Natural killer cell (primary cell): ENCODE measurements around the gene CLDN5. TPM values are rescaled to one million over a fixed set of nuclear protein-coding genes. Genes with fewer than 3 reads are reported as not detected.

Experiments used
- ATAC-seq, 3 donors: fragments of 150-1000 bp in 2 of 3; fragments of 200-7000 bp in 1 of 3; cut with Tn5 transposase; 1 replicate in 1 of 3; 2 replicates in 2 of 3; pipeline ENCODE4 v1.10.0; 2021; ENCODE audit warnings: mild to moderate bottlenecking in 2 of 3, moderate library complexity in 2 of 3
- DNase-seq, 2 donors: peaks; one replicate each; pipeline versions ENCODE4 v3.0.0 to v3.0.0-alpha.2; 2013 to 2021; ENCODE audit warnings: mixed read lengths in 1 of 2
- H3K27ac ChIP-seq: one replicate; pipeline ENCODE4 v1.5.1; 2013; ENCODE audit warnings: mild to moderate bottlenecking, low read length
- H3K27me3 ChIP-seq: one replicate; pipeline ENCODE4 v1.6.1; 2013; ENCODE audit warnings: low read length; ENCODE audit not compliant: control insufficient read depth, insufficient read depth
- H3K36me3 ChIP-seq: one replicate; pipeline ENCODE4 v1.6.1; 2013; ENCODE audit warnings: low read length; ENCODE audit not compliant: control insufficient read depth, insufficient read depth
- H3K4me1 ChIP-seq: one replicate; pipeline ENCODE4 v1.6.1; 2013; ENCODE audit warnings: low read length; ENCODE audit not compliant: control insufficient read depth, insufficient read depth
- H3K4me3 ChIP-seq: one replicate; pipeline ENCODE4 v1.5.1; 2013; ENCODE audit warnings: low read length
- H3K9me3 ChIP-seq: one replicate; pipeline ENCODE4 v1.6.1; 2013; ENCODE audit warnings: low read length; ENCODE audit not compliant: control insufficient read depth, insufficient read depth
- H3K27ac Mint-ChIP-seq, 2 donors: one replicate each; pipeline ENCODE4 v1.8.0; 2022; ENCODE audit warnings: mild to moderate bottlenecking in 2 of 2, mixed read lengths in 2 of 2, moderate library complexity in 1 of 2
- H3K27me3 Mint-ChIP-seq, 2 donors: one replicate each; pipeline ENCODE4 v1.8.0; 2022; ENCODE audit warnings: low read depth in 2 of 2, mixed read lengths in 2 of 2
- H3K36me3 Mint-ChIP-seq: one replicate; pipeline ENCODE4 v1.8.0; 2022; ENCODE audit warnings: mixed read lengths
- H3K4me1 Mint-ChIP-seq, 2 donors: one replicate each; pipeline ENCODE4 v1.8.0; 2022; ENCODE audit warnings: mixed read lengths in 2 of 2
- H3K4me3 Mint-ChIP-seq: one replicate; pipeline ENCODE4 v1.8.0; 2022; ENCODE audit warnings: mild to moderate bottlenecking, moderate library complexity, mixed read lengths
- H3K9me3 Mint-ChIP-seq, 2 donors: one replicate each; pipeline ENCODE4 v1.8.0; 2022; ENCODE audit warnings: mixed read lengths in 2 of 2
- CTCF ChIP-seq: fragments of 200-600 bp; IDR thresholded peaks from one replicate; pipeline ENCODE4 v1.8.0; 2022; ENCODE audit warnings: antibody characterized with exemption
- WGBS: methylation state at CpG from one replicate; pipeline ENCODE4 v1.1.7; 2013; ENCODE audit warnings: missing lambda C conversion rate; ENCODE audit not compliant: insufficient coverage; 5-methylcytosine and 5-hydroxymethylcytosine counted together
- intact Hi-C: fragments of 100-400 bp; cut with micrococcal nuclease; formaldehyde crosslinking; loops from one replicate; pipeline ENCODE4 v1.14.2; 2022
- total RNA-seq, 4 donors: library from RNA; stranded (reverse); fragments of 120-200 nt in 1 of 4; gene quantifications; one replicate each; pipeline versions ENCODE4 v1.2.3 to v1.2.4, GENCODE V29; 2013 to 2022

CLDN5 gene
- total RNA-seq, 3 donors from 2014 or later (not counting 1 experiment from before 2014, with no cell fraction given): 1.3 to 1.7 TPM; not detected in 1

GRCh38 chr22:19480173-19480568 is 44.0 kb downstream of the CLDN5 start:
- 2% methylated on average over 15 of the region's 15 CpGs for WGBS

GRCh38 chr22:19479355-19480172 is 44.6 kb downstream of the CLDN5 start, which contains the start of gene CDC45:
Gene CDC45 (plus strand): TSS chr22:19479920. CDS start chr22:19479969, 49 bp downstream.
- Mint-ChIP-seq H3K4me1 (peaks cover 28 to 42% of the 10 kb centered on the region in 2 donors), H3K27me3 (no peaks in the 10 kb centered on the region), H3K9me3 (no peaks in the 10 kb centered on the region), H3K4me3 (peak within 1 kb of the TSS; percentile 98), H3K27ac (peak within 1 kb of the TSS; percentile 99), H3K36me3 (no peaks in the 10 kb centered on the region)
- no peaks in the 10 kb centered on the region for H3K9me3 ChIP-seq
- intact Hi-C loops: loop anchor here (1.0 to 10.0 kb wide), 9 partner anchors 47 to 357 kb away; partner anchors contain the start of genes CLTCL1, DGCR2, ESS2 and MRPL40
- no peaks in the 10 kb centered on the region for H3K27me3 ChIP-seq
- DNase-seq: peak; percentile 88 to 98
- H3K4me3 ChIP-seq: peak within 1 kb of the TSS; percentile 59
- peaks cover 8% of the 10 kb centered on the region for H3K36me3 ChIP-seq
- H3K27ac ChIP-seq: peak within 1 kb of the TSS; percentile 98
- no peak for TF ChIP-seq CTCF
- under 1% methylated on average over 45 of the region's 50 CpGs for WGBS
- H3K4me1 ChIP-seq: peaks cover 15% of the 10 kb centered on the region
- peak; percentile 90 to 96 (median 90) for ATAC-seq

More at GRCh38 chr22:19480173-19480568, 44.0 kb downstream of the CLDN5 start:
- Histone ChIP-seq H3K9me3 (no peaks in the 10 kb centered on the region), H3K4me1 (peaks cover 15% of the 10 kb centered on the region), H3K27me3 (no peaks in the 10 kb centered on the region), H3K27ac (no peak overlapping the region), H3K4me3 (peak overlapping the region; percentile 59), H3K36me3 (peaks cover 2% of the 10 kb centered on the region)
- H3K4me1 Mint-ChIP-seq: peaks cover 27 to 40% of the 10 kb centered on the region in 2 donors
- TF ChIP-seq CTCF: no peak
- no peaks in the 10 kb centered on the region for H3K9me3 Mint-ChIP-seq
- H3K27ac Mint-ChIP-seq: peak overlapping the region; percentile 99
- DNase-seq (no peak), ATAC-seq (no peak)
- peak overlapping the region; percentile 98 for H3K4me3 Mint-ChIP-seq
- no peaks in the 10 kb centered on the region for H3K27me3 Mint-ChIP-seq
- intact Hi-C loops: no loop called here
- no peaks in the 10 kb centered on the region for H3K36me3 Mint-ChIP-seq

GRCh38 chr22:19478901-19479354 is 45.3 kb downstream of the CLDN5 start, which contains the start of gene UFD1:
Gene UFD1 (minus strand): TSS chr22:19479193. CDS start chr22:19479085, 108 bp downstream.
- H3K27me3 Mint-ChIP-seq: no peaks in the 10 kb centered on the region
- ATAC-seq (peak; percentile 51 to 66 (median 62)), DNase-seq (peak; percentile 77 to 86)
- Histone ChIP-seq H3K27me3 (no peaks in the 10 kb centered on the region), H3K4me3 (peak within 1 kb of the TSS; percentile 59), H3K36me3 (peaks cover 10% of the 10 kb centered on the region), H3K4me1 (peaks cover 15% of the 10 kb centered on the region), H3K9me3 (no peaks in the 10 kb centered on the region), H3K27ac (peak within 1 kb of the TSS; percentile 98)
- peak within 1 kb of the TSS; percentile 99 for H3K27ac Mint-ChIP-seq
- H3K9me3 Mint-ChIP-seq: no peaks in the 10 kb centered on the region
- TF ChIP-seq CTCF: no peak
- H3K4me1 Mint-ChIP-seq: peaks cover 28 to 44% of the 10 kb centered on the region in 2 donors
- WGBS: under 1% methylated on average over 40 of the region's 42 CpGs
- peak within 1 kb of the TSS; percentile 98 for H3K4me3 Mint-ChIP-seq
- H3K36me3 Mint-ChIP-seq: no peaks in the 10 kb centered on the region
- intact Hi-C loops: loop anchor here (1.0 to 10.0 kb wide), 9 partner anchors 47 to 357 kb away; partner anchors contain the start of genes CLTCL1, DGCR2, ESS2 and MRPL40
